Superior temporal gyrus (tissue), 1 donor: ENCODE data around the gene TCHP.

Experiments used
- DNase-seq: peaks from one replicate; pipeline ENCODE4 v3.0.0-alpha.2; 2016; ENCODE audit errors: extremely low spot score

Gene TCHP

DNA sequence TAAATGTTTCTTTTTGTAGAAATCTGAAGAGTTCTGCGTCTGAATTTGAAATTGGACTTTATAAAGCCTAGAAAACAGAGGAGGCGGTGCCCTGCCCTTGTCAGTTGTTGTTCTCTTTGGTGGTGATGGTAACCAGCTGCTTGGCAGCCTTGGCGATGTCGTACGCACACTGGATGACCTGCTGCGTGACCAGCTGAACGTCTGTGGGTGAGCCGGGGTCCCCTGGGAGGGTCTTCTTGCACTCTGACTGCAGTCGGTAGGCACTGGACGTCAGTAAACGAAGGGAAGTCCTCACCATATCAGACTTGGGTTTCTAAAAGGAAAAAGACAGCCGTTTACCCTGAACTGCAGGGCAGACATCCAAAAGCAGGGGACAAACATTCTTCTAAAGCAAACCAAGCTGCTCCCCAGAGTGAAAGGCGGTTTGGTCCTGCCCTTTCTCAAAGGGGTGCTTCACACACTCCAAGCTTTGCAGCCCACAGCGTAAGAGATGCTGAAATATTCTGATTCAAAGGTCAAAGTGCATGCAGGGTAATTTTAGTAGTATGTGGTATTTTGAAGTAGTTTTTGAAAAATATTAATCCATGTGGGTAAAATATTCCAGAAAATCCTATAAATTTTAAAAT lies 32.9 kb downstream of the TCHP start:
- no peak for DNase-seq

DNA sequence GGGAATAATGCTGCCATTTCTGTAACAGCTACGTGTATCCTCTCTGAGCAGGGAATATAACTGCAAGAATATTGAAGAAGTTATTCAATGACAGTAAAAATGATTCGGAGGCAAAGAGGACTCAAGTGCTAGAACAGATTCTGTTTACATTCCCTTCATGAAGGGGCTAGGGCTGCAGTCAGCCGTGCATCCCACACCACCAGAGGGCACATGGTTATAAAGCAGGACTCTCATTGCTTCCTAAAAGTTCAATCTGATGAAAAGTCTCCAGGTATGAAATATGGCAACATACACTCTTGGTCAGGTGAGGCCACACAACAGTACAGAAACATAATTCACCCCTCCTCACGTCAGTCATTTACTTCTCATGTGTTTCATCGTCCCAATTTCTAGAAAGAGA lies 34.0 kb downstream of the TCHP start:
- no peak for DNase-seq

DNA sequence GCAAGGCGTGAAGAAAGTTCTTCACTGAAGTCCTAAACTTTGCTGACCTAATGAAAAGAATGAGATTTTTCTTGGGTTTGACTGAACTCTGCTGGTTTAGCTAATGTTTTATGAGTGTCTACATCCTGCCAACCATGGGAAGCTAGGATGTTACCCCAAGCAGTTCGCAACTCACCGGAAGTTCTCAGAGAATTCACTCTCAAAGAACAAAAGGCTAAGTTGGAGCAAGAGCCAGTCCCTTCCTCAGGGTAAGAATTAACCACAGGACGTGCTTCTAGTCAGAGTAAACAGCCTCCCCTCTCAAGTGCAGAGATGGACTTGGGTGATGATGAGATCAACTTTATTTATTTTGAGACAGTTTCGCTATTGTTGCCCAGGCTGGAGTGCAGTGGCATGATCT lies 37.3 kb downstream of the TCHP start:
- no peak for DNase-seq

DNA sequence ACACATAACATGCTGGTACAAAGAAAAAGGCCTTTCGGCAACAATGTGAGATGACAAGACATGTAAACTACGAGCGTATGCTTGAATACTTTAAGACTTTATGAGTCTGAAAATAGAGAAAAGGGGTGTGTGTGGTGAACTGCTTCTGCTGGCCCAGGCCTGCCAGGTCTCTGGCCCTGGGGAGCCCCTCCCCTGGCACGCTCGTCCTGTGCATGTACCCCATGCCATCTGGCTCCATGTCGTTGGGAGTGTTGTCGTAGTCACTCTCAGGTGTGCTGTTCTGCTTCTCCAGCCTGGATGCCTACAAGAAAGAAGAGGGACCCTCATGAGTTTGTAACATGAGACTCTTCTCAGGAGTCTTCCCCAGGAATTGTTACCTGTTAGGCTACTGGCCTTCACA lies 38.9 kb downstream of the TCHP start:
- DNase-seq, result no peak

DNA sequence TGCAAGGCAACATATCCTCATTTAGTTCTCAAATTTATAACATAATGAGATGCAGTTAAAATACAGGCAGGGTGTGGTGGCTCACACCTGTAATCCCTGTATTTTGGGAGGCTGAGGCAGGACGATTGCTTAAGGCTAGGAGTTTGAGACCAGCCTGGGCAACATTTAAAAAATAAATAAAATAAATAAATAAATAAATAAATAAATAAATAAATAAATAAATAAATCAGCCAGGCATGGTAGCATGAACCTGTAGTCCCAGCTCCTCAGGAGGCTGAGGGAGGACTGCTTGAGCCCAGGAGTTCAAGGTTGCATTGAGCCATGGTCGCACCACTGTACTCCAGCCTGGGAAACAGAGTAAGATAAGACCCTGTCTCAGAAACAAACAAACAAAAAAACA lies 39.4 kb downstream of the TCHP start:
- no peak for DNase-seq

DNA sequence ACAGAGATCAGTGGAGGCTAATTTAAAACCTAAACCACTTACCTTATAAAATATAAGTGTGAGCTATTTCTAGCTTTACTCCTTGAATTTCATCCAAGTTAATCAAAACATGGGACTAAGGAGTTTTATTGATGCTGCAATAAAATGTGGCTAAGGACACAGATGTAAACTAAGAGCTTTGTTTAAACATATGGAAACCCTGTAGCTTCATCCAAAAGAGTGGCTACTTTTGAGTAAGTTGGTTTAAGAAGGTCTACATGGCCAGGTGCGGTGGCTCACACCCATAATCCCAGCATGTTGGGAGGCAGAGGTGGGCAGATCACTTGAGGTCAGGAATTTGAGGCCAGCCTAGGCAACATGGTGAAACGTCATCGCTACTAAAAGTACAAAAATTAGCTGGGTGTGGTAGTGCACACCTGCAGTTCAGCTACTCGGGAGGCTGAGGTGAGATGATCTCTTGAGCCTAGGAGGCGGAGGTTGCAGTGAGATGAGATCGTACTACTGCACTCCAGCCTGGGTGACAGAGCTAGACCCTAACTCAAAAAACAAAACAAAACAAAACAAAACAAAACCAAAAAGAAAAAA lies 40.4 kb downstream of the TCHP start:
- DNase-seq, result no peak

GRCh38 chr12:109943811-109944210 lies 43.7 kb downstream of the TCHP start:
- DNase-seq, result no peak

- DNase-seq, result no peak
Observed at GRCh38 chr12:109944561-109945359, 44.7 kb downstream of the TCHP start.

- DNase-seq, result no peak
Observed at GRCh38 chr12:109946505-109946904, 46.4 kb downstream of the TCHP start.

DNA sequence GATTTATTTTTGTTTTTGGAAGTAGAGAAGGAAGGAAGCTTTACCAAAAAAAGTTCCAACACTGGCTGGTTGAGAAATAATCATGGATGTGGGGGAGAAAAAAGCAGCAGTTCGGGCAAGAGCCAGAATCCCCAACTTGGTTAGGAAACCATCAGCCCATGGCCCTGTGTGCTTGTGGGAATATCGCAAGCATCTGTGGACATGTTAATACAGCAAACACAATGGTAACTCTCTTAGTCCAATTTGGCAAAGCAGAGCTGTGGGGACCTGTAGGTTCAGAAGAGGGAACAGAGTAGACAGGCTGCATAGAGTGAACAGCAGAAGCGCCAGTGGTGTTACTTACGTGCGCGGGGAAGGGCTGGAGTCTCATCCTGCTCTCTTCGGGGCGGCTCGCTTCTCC lies 46.8 kb downstream of the TCHP start:
- no peak for DNase-seq

DNA sequence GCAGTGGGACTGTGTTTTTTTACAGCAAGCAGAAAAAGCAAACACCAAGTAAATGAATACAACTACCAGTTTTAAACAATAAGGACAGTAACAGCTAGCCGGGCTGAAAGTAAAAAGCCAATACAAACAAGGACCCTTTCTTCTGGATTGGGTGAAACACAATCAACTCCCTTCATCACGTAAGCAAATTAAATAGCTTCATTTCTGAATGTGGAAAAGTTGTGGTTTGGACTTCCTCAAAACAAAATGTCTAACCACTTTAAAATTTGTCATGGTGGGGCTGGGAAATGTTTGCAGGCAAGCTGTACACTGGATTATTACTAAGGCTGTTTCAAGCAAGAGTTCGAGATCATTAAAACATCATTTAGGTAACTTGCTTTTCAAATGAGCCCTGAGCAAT lies 47.4 kb downstream of the TCHP start:
- no peak for DNase-seq

DNA sequence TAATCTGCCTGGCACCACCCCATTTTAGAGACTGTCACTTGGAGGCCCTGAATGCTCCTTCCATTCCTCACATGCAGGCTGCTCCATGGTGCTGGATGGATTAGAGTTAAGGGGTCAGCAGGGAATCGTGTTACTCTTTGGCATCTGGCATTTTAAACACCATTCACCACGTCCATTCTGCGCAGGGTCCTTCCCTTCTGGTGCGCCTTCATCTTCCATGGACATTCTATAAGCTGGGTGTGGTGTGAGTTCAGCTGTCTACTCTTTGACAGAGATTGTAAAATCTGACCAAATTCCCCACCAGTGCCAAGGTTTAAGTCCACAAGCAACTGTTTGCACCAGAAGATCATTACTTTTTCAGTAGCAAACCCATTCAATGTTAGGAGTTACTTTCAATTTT lies 48.3 kb downstream of the TCHP start:
- DNase-seq, result no peak

DNA sequence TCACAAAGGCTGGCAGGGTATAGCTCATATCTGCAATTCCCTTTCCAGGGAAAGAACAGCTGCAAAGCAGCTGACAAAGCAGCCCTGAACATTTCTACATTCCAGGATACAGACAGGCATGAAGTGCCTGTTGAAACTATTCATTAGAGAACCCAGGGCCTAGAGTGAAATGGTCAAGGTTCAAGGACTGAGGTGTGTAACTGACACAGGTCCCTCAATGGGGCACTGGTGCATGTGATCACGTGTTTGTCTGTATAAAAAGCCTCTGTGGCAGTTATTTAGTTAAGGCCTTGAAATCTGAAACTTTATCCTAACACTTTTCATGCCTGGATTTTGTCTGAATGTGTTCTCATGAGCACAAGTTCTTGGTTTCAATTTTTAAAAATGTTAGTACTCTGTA lies 49.0 kb downstream of the TCHP start:
- no peak for DNase-seq

DNA sequence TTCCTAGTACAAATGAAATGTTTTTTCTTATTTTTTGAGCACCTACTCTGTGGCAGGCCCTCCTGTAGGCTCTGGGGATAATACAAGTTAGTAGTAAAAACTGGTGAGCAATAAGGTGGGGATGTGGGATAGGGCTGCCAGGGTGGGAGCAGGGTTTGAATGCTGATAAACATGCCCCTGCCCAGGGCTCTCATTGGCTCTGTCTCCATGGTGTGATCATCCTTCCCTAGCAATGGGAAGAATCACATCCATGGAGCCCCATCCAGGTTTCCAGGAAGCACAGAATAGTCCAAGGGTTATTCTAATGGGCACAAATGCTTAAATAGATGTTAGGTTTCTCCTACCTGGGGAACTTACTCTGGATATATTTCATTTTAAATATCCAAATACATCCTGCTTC lies 50.6 kb downstream of the TCHP start:
- no peak for DNase-seq

- no peak for DNase-seq
Observed at GRCh38 chr12:109951136-109951535, 51.1 kb downstream of the TCHP start.

DNA sequence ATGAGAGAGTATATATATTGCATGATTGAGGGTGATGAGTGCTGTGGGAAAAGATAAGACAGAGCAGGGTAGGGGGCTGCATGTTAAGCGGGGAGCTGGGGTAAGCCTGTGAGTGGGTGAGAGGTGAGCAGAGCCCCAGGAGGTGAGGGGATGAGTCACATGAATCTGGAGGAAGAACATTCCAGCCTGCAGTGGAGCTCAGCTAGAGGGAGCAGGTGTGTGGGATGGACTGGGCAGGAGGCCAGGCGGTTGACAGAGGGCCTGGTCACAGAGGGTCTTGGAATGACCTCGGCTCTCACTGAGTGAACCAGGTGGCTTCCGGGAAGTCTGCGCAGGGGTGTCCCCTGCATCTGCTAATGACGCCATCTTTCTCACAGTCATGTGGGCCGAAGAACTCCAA lies 51.7 kb downstream of the TCHP start:
- DNase-seq, result no peak

- DNase-seq, result no peak
Observed at GRCh38 chr12:109952160-109952858, 52.2 kb downstream of the TCHP start.

DNA sequence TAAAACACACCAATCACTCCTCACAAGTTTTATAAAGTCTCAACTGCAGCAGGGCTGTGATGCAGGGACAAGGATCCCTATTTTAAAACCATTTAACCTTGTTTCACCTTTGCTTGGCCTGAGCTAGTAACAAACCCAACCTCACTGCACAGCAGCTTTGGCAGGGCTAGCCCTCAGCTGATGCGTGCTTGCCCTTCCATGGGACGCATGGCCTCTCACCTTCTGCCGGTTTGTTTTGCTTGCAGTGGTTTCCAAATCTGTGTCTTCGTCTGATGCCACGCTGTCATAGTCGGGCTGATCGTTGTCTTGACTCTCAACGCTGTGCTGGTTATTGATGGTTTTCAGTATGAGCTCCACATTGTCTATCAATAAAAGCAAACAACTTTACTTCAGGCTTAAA lies 52.8 kb downstream of the TCHP start:
- no peak for DNase-seq

GRCh38 chr12:109953656-109954055 lies 53.6 kb downstream of the TCHP start:
- no peak for DNase-seq

DNA sequence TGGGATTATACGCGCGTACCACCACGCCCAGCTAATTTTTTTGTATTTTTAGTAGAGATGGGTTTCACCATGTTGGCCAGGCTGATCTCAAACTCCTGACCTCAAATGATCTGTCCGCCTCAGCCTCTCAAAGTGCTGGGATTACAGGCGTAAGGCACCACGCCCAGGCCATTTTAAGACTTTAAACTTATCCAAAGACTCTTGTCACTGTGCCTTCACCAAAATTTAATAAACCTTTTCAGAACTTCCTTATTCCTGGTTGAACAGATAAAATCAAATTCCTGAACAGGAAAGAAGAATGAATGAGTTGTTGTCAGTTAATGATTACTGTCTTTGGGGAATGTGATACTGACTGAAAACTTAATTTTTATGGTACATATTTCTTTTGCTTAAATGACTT lies 58.3 kb downstream of the TCHP start:
- DNase-seq, result no peak

DNA sequence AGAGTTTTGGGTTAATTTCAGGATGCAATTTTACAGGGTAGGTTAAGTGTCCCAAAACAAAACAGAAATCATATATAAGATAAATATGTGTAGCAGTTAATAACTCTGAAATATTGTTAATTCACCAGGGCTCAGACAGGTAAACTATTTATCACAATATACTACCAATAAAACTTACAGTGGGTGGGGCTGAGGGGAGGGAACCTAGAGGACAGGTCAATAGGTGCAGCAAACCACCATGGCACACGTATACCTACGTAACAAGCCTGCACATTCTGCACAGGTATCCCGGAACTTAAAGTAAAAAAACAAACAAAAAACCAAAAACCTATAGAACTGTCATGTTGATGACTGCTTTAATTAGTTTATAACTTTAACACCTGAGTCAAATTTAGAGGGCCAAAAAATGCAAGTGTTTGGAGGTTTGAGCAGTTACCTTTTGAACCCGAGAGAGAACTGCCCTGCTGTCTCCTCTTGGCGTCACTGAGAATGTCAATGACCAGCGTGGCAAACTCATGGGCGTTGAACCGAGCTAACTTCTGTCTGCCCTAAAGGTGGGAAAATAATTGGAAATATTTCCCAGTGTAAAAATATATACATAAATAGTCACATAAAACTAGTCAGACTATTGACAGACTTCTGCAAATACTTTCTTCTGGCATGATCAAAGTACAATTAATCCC lies 59.5 kb downstream of the TCHP start:
- no peak for DNase-seq

GRCh38 chr12:109961201-109961600 lies 61.1 kb downstream of the TCHP start:
- no peak for DNase-seq
